Colonic mucosa (tissue), 4 donors: ENCODE measurements around the gene FXR2. TPM values are rescaled to one million over a fixed set of nuclear protein-coding genes. Genes with fewer than 3 reads are reported as not detected.

Source experiments
- DNase-seq: peaks from one replicate; pipeline ENCODE4 v3.0.0-alpha.2; 2020
- H3K27ac ChIP-seq: fragments of 200-600 bp; one replicate; pipeline ENCODE4 v1.8.0; 2021
- H3K27me3 ChIP-seq: fragments of 200-600 bp; one replicate; pipeline ENCODE4 v1.8.0; 2021
- H3K36me3 ChIP-seq: fragments of 200-600 bp; one replicate; pipeline ENCODE4 v1.8.0; 2021
- H3K4me1 ChIP-seq: fragments of 200-600 bp; one replicate; pipeline ENCODE4 v1.8.0; 2021; ENCODE audit warnings: mild to moderate bottlenecking
- H3K4me3 ChIP-seq: fragments of 200-600 bp; one replicate; pipeline ENCODE4 v1.8.0; 2021
- H3K9ac ChIP-seq, 2 donors: one replicate each; pipeline ENCODE4 v1.7.0; 2013; ENCODE audit warnings: control low read depth in 2 of 2, low read depth in 2 of 2, low read length in 2 of 2
- H3K9me3 ChIP-seq: fragments of 200-600 bp; one replicate; pipeline ENCODE4 v1.8.0; 2021
- intact Hi-C: fragments of 100-400 bp; cut with DNase I; formaldehyde crosslinking; loops from one replicate; pipeline ENCODE4 v1.14.1; 2022
- total RNA-seq, 2 donors: library from RNA; stranded (reverse); fragmentation: NEBNext Ultra II Directional in 1 of 2; extraction: Animal tissue kit (Norgen Biotek cat#: 25700) in 1 of 2; gene quantifications; one replicate each; pipeline ENCODE4 v1.2.1, GENCODE V29; 2021
- TF ChIP-seq, protein P1 (sequence below): fragments of 200-600 bp; IDR thresholded peaks from one replicate; pipeline ENCODE4 v1.8.0; 2022; ENCODE audit warnings: antibody characterized with exemption, mild to moderate bottlenecking
- donor health status: healthy.
- donor health status: DM: no; HTN: no; CAD: no.
- donor health status: DM: no; HTN: no; CAD: no.

The FXR2 gene
- total RNA-seq, 2 donors from 2014 or later = 24.9 to 27.4 TPM

DNA sequence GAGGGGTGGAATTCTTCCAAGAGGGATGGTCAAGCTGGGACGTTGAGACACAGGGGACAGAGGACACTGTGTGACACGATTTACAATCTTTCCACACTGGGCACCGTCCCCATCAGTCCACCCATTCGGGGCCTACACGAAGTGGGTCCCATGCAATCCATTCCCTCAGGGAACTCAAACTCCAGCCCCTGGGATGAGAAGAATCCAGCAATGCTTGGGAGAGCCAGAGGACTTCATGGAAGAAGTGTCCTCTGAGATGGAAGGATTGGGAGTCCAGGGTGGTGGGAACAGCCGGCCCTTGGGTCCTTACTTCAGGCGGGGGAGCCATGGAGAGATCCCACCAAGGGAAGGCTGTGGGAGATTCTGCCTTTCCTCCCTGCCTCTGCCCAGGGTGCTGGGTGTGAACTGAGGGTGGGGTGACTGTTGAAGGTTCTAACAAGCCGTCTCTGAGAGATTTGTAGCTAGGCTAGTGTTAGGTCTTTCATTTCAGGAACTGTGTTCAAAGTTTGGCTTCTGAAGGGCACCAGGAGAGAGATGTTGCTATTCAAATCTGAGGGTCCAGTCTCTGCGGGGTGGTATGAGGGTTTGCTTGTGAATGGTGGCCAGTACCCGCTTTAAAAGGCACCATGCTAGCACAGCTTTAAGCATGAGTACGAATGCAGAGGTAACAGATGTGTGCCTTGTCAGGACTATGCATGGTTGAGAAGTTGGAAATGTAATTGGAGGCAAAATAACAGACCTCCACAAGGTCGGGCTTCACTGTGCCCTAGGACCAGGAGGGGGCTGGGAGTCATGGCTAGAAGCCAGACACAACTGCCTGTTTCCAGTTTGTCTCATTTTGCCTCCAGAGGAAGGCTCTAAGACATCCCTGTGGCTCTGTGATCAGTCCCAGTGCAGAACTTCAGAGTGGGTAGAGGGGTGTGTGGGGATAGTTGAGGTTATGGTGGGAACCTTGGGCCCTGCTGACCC lies 38.0 kb upstream of the FXR2 start:
- intact Hi-C loops = no loop called here
- H3K36me3 ChIP-seq = no peaks in the 10 kb centered on the region
- no peak overlapping the region for H3K9ac ChIP-seq
- no peak overlapping the region for H3K4me3 ChIP-seq
- TF ChIP-seq, protein P1, sequence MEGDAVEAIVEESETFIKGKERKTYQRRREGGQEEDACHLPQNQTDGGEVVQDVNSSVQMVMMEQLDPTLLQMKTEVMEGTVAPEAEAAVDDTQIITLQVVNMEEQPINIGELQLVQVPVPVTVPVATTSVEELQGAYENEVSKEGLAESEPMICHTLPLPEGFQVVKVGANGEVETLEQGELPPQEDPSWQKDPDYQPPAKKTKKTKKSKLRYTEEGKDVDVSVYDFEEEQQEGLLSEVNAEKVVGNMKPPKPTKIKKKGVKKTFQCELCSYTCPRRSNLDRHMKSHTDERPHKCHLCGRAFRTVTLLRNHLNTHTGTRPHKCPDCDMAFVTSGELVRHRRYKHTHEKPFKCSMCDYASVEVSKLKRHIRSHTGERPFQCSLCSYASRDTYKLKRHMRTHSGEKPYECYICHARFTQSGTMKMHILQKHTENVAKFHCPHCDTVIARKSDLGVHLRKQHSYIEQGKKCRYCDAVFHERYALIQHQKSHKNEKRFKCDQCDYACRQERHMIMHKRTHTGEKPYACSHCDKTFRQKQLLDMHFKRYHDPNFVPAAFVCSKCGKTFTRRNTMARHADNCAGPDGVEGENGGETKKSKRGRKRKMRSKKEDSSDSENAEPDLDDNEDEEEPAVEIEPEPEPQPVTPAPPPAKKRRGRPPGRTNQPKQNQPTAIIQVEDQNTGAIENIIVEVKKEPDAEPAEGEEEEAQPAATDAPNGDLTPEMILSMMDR = no peak
- no peaks in the 10 kb centered on the region for H3K4me1 ChIP-seq
- no peak for DNase-seq
- H3K9me3 ChIP-seq = no peaks in the 10 kb centered on the region
- H3K27ac ChIP-seq = no peak overlapping the region
- H3K27me3 ChIP-seq = peaks cover 21% of the 10 kb centered on the region

DNA sequence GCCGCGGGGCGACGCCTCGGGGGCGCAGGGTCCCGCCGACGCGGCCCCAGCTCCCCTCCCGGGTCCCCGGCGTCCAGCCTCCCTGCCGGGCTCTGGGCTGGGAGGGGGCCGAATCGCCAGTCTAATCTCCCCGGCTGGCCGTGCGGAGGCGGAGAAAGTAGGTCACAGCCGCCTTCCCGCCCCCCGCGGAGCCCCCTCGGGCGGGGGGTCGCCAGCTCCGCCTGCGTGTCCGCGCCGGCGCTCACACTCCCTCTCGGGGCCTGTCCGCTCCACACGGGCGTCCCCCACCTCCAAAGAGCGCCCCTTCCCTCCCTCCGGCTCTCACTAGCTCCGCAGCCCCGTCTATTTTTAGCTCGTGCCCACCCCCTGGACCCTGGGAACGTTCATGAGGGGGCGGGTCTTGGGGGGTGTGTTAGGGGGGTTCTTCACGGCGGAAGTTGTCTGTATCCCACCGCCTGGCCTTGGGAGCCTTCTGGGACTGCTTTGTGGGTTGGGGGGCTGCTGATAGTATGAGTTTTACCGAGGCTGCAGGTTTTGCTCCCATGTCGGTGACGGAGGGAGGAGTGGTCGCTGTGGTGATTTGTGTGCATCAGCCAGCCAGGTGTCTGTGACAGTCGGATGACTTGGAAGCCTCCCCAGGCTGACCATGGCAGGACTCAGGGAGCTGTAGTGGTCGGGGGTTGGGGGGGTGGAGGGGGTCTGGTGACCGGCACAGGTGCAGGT lies 37.1 kb upstream of the FXR2 start:
- no peaks in the 10 kb centered on the region for H3K4me1 ChIP-seq
- H3K9me3 ChIP-seq = no peaks in the 10 kb centered on the region
- intact Hi-C loops = no loop called here
- H3K36me3 ChIP-seq = no peaks in the 10 kb centered on the region
- TF ChIP-seq, protein P1 = no peak
- peak overlapping the region in 1 of 2 donors; percentile 18 for H3K9ac ChIP-seq
- H3K27me3 ChIP-seq = peaks cover 21% of the 10 kb centered on the region
- no peak for DNase-seq
- peak overlapping the region; percentile 39 for H3K4me3 ChIP-seq
- no peak overlapping the region for H3K27ac ChIP-seq

DNA sequence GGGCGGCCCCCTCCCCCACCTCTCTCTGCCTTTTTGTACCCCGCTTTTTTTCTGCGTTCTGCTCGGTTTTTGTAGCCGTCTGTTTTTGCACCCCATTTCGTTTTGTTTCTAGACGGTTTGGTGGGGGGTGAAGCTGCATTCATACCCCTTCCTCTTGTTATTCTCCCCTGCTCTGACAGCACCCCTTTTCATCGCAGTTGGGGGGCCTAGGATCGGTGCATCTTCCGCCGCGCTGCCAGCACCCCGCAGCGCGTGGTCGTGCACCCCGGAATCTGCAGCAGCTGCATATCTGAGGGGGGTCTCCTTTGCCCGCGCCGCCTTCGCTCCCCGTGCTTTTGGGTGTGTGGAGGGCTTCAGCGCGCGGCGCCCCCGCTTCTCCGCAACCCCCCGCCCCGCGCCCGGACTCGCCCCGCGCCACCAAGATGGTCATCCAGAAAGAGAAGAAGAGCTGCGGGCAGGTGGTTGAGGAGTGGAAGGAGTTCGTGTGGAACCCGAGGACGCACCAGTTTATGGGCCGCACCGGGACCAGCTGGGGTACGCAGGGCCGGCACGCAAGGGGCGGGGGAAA lies 36.5 kb upstream of the FXR2 start:
- intact Hi-C loops = no loop called here
- Histone ChIP-seq H3K9ac (peak overlapping the region in 1 of 2 donors; percentile 18), H3K36me3 (no peaks in the 10 kb centered on the region), H3K4me1 (no peaks in the 10 kb centered on the region), H3K4me3 (peak overlapping the region; percentile 39), H3K9me3 (no peaks in the 10 kb centered on the region), H3K27ac (no peak overlapping the region), H3K27me3 (peaks cover 21% of the 10 kb centered on the region)
- TF ChIP-seq, protein P1 = no peak
- DNase-seq = no peak

DNA sequence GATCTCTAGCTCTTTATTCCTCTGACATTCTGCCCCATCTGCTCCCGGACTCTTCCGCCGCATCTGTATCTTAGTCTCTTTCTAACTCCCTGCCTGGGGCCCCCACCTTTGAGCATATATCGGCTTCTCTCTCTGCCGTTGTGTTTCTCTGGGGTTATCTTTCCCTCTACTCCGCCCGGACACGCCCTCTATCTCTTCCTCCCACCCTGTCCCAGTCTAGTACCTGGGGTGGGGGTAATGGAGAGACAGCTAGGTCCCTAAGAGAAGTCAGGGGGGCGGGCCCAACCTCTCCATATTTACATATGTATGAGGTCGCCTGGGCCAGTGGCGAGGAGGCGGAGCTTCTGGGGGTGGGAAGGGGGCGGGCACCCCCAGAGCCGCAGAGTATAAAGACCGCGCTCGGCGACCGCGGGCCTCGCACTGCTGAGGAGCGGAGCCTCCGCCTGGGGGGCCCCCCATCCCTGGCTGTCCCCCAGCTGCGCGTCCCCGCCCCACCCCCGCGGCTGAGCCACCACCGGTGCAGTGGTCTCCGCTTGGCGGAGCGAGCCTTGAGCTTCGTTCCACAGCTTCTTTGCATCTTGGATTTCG lies 35.9 kb upstream of the FXR2 start, which contains the start of gene ATP1B2:
TSS of gene ATP1B2 (plus strand) at position 418 of the 588 bp plus-strand sequence. CDS start 593 bp downstream, outside the sequence.
- DNase-seq = peak; percentile 70
- TF ChIP-seq, protein P1 = no peak
- Histone ChIP-seq H3K36me3 (no peaks in the 10 kb centered on the region), H3K9ac (peak within 1 kb of the TSS in 1 of 2 donors; percentile 18), H3K27ac (no peak within 1 kb of the TSS), H3K4me1 (no peaks in the 10 kb centered on the region), H3K27me3 (peaks cover 21% of the 10 kb centered on the region), H3K4me3 (peak within 1 kb of the TSS; percentile 39), H3K9me3 (no peaks in the 10 kb centered on the region)
- intact Hi-C loops = no loop called here

DNA sequence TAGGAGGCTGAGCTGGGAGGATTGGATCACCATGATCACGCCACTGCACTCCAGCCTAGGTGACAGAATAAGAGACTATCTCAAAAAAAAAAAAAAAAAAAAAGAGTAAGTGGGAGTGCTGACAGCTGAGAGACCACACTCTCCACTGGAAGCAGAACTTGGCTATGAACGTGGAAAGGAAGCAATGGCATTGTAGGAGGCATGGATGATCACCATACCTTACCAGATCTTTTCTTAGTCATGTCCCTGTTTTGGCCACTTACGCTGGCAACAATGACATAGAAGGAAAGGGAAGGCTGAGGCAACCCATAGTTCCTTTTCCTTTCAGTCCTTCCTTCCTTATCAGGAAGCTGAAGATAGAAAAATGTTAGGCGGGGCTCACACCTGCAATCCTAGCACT lies 32.3 kb upstream of the FXR2 start:
- no peak overlapping the region for H3K4me3 ChIP-seq
- TF ChIP-seq, protein P1 = no peak
- no peak overlapping the region for H3K9ac ChIP-seq
- H3K9me3 ChIP-seq = no peaks in the 10 kb centered on the region
- H3K36me3 ChIP-seq = no peaks in the 10 kb centered on the region
- DNase-seq = no peak
- no peaks in the 10 kb centered on the region for H3K4me1 ChIP-seq
- peaks cover 21% of the 10 kb centered on the region for H3K27me3 ChIP-seq
- intact Hi-C loops = no loop called here
- no peak overlapping the region for H3K27ac ChIP-seq
